GM21786 (cell line): ENCODE measurements around the gene FAM124A.

Experiments used
- ATAC-seq: cut with Tn5 transposase; IDR thresholded peaks from one replicate; pipeline ENCODE4 v1.9.1; 2021; ENCODE audit not compliant: unreplicated experiment

Gene FAM124A

GRCh38 chr13:51333421-51333820 lies 111.2 kb downstream of the FAM124A start:
- no peak for ATAC-seq

- ATAC-seq: no peak
Measured at GRCh38 chr13:51333826-51334225, 111.6 kb downstream of the FAM124A start.
